ENCODE data around the gene GPR39.
"Not testable (repeated sequence)": the region's sequence is repeated elsewhere in the genome, so short reads cannot be mapped to it uniquely, and the experiment has no call there.

GPR39 gene

GRCh38 chr2:132496555-132496954, 80.0 kb downstream of the GPR39 start:
- no peak for TF ChIP-seq JUND (IDR thresholded peaks at IDR 0.05; ENCODE audit: low read depth)
- DNase-seq (ENCODE audit: low read depth in 1 of 2, low spot score in 1 of 2), result no peak
- in situ Hi-C loops (cut with HindIII; ENCODE audit: low pct_unique_long_range_greater_than_20kb, low sequenced_read_pairs), result no loop called here

- DNase-seq (ENCODE audit: low read depth in 1 of 2, low spot score in 1 of 2), result no peak
- in situ Hi-C loops (cut with HindIII; ENCODE audit: low pct_unique_long_range_greater_than_20kb, low sequenced_read_pairs), result no loop called here
- TF ChIP-seq JUND (IDR thresholded peaks at IDR 0.05; ENCODE audit: low read depth), result no peak
Measured at GRCh38 chr2:132497591-132497990, 81.0 kb downstream of the GPR39 start.

GRCh38 chr2:132503701-132504100, 87.1 kb downstream of the GPR39 start:
- DNase-seq (ENCODE audit: low read depth in 1 of 2, low spot score in 1 of 2), result no peak
- in situ Hi-C loops (cut with HindIII; ENCODE audit: low pct_unique_long_range_greater_than_20kb, low sequenced_read_pairs), result no loop called here
- TF ChIP-seq JUND (IDR thresholded peaks at IDR 0.05; ENCODE audit: low read depth), result no peak

- DNase-seq (ENCODE audit: low read depth in 1 of 2, low spot score in 1 of 2), result peak in 1 of 2 experiments; percentile 2
- in situ Hi-C loops (cut with HindIII; ENCODE audit: low pct_unique_long_range_greater_than_20kb, low sequenced_read_pairs), result no loop called here
- no peak for TF ChIP-seq JUND (IDR thresholded peaks at IDR 0.05; ENCODE audit: low read depth)
Measured at GRCh38 chr2:132515010-132515409, 98.4 kb downstream of the GPR39 start.

GRCh38 chr2:132517386-132517785, 100.8 kb downstream of the GPR39 start:
- in situ Hi-C loops (cut with HindIII; ENCODE audit: low pct_unique_long_range_greater_than_20kb, low sequenced_read_pairs), result no loop called here
- TF ChIP-seq JUND (IDR thresholded peaks at IDR 0.05; ENCODE audit: low read depth), result no peak

GRCh38 chr2:132518302-132518701, 101.7 kb downstream of the GPR39 start:
- TF ChIP-seq JUND (IDR thresholded peaks at IDR 0.05; ENCODE audit: low read depth), result no peak
- DNase-seq (ENCODE audit: low read depth in 1 of 2, low spot score in 1 of 2), result no peak
- in situ Hi-C loops (cut with HindIII; ENCODE audit: low pct_unique_long_range_greater_than_20kb, low sequenced_read_pairs), result no loop called here

More at GRCh38 chr2:132517386-132517785, 100.8 kb downstream of the GPR39 start:
- no peak for DNase-seq (ENCODE audit: low read depth in 1 of 2, low spot score in 1 of 2)

GRCh38 chr2:132519566-132519965, 103.0 kb downstream of the GPR39 start:
- in situ Hi-C loops (cut with HindIII; ENCODE audit: low pct_unique_long_range_greater_than_20kb, low sequenced_read_pairs), result no loop called here
- no peak for DNase-seq (ENCODE audit: low read depth in 1 of 2, low spot score in 1 of 2)
- no peak for TF ChIP-seq JUND (IDR thresholded peaks at IDR 0.05; ENCODE audit: low read depth)

GRCh38 chr2:132521341-132521740, 104.7 kb downstream of the GPR39 start:
- in situ Hi-C loops (cut with HindIII; ENCODE audit: low pct_unique_long_range_greater_than_20kb, low sequenced_read_pairs), result no loop called here
- DNase-seq (ENCODE audit: low read depth in 1 of 2, low spot score in 1 of 2), result no peak
- no peak for TF ChIP-seq JUND (IDR thresholded peaks at IDR 0.05; ENCODE audit: low read depth)

GRCh38 chr2:132522901-132523300, 106.3 kb downstream of the GPR39 start:
- in situ Hi-C loops (cut with HindIII; ENCODE audit: low pct_unique_long_range_greater_than_20kb, low sequenced_read_pairs), result no loop called here
- TF ChIP-seq JUND (IDR thresholded peaks at IDR 0.05; ENCODE audit: low read depth), result no peak
- DNase-seq (ENCODE audit: low read depth in 1 of 2, low spot score in 1 of 2), result peak in 1 of 2 experiments; percentile 55

GRCh38 chr2:132537061-132537460, 120.5 kb downstream of the GPR39 start:
- in situ Hi-C loops (cut with HindIII; ENCODE audit: low pct_unique_long_range_greater_than_20kb, low sequenced_read_pairs), result not testable (repeated sequence)

GRCh38 chr2:132538331-132538855, 121.8 kb downstream of the GPR39 start:
- TF ChIP-seq JUND (IDR thresholded peaks at IDR 0.05; ENCODE audit: low read depth), result no peak
- in situ Hi-C loops (cut with HindIII; ENCODE audit: low pct_unique_long_range_greater_than_20kb, low sequenced_read_pairs), result no loop called here
- DNase-seq (ENCODE audit: low read depth in 1 of 2, low spot score in 1 of 2), result no peak

More at GRCh38 chr2:132537061-132537460, 120.5 kb downstream of the GPR39 start:
- DNase-seq (ENCODE audit: low read depth in 1 of 2, low spot score in 1 of 2), result not testable (repeated sequence)

GRCh38 chr2:132540166-132540565, 123.6 kb downstream of the GPR39 start:
- DNase-seq (ENCODE audit: low read depth in 1 of 2, low spot score in 1 of 2), result no peak
- TF ChIP-seq JUND (IDR thresholded peaks at IDR 0.05; ENCODE audit: low read depth), result no peak
- in situ Hi-C loops (cut with HindIII; ENCODE audit: low pct_unique_long_range_greater_than_20kb, low sequenced_read_pairs), result no loop called here

- TF ChIP-seq JUND (IDR thresholded peaks at IDR 0.05; ENCODE audit: low read depth), result no peak
- in situ Hi-C loops (cut with HindIII; ENCODE audit: low pct_unique_long_range_greater_than_20kb, low sequenced_read_pairs), result no loop called here
- no peak for DNase-seq (ENCODE audit: low read depth in 1 of 2, low spot score in 1 of 2)
Measured at GRCh38 chr2:132542953-132543569, 126.5 kb downstream of the GPR39 start.

All from T47D (cell line).